Stimulated activated CD4-positive, alpha-beta T cell treated with anti-CD3 and anti-CD28 coated beads, Interleukin-2, amount 100 ng/mL, for 4 hours (primary cell): ENCODE measurements around the gene GREB1L.
"Not testable (repeated sequence)": the region's sequence is repeated elsewhere in the genome, so short reads cannot be mapped to it uniquely, and the experiment has no call there.

Experiments used
- DNase-seq: peaks from one replicate; pipeline ENCODE4 v3.0.0-alpha.2; 2020; ENCODE audit warnings: low read depth

The GREB1L gene

DNA sequence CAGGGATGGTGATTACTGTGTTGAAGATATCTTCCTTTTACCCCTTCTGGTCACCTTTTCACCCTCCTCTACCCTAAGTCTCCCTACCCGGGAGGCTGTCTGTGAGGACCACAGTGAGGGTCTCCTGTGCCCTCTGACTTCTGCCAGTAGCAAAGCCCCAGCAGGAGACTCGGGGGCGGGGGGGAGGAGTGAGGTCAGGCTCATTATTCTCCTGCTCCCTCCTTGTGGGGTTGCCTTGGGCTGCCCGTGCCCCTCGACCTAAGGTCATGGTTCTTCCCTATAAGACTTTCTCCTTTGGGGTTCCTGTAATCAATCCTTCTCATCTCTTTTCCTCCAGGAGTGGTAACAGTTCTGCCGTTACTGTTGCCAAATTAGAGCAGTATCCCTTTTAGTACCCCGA lies 65.5 kb downstream of the GREB1L start:
- no peak for DNase-seq

- no peak for DNase-seq
Measured at GRCh38 chr18:21309248-21309647, 67.2 kb downstream of the GREB1L start.

- not testable (repeated sequence) for DNase-seq
Measured at GRCh38 chr18:21311980-21312379, 69.9 kb downstream of the GREB1L start.

GRCh38 chr18:21313576-21313975 lies 71.5 kb downstream of the GREB1L start:
- no peak for DNase-seq

DNA sequence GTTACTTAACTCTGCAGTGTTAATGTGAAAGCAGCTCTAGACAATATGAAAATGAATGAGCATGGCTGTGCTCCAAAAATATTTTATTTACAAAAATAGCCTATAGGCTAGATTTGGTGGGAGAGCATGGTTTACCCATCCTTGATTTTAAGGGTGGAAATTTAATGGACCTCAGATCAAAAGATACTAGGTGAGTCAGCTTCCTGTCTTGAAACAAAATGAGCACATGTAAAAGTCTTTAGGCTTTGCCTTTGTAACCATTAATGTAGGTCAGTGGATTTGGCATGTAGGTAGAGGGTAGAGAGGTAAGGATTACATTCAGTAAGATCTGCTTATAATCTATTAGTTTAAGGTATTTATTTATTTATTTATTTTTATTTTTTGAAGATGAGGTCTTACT lies 72.7 kb downstream of the GREB1L start:
- DNase-seq: no peak

- not testable (repeated sequence) for DNase-seq
Measured at GRCh38 chr18:21315126-21315525, 73.1 kb downstream of the GREB1L start.

DNA sequence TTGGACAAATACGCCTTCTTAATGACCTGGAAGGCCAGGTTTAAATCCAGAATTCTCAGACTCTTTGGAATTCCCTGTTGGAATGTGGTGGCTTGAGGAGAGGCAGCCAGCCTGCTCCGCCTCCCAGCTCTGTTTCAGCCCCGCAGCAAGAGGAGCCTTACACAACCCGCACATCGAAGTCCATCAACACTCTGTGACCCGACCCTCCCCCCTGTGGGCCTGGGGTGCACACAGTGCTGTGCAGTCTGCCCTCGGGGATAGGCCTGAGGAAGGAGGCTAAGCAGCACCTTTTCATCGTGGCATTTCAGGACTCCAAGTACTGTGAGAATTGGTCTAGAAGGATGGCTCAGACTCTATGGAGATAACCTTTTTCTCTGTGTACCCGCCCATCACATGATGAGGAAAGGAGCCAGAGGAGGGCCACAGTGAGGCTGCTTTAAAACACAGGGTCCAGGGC lies 73.7 kb downstream of the GREB1L start:
- DNase-seq: no peak

DNA sequence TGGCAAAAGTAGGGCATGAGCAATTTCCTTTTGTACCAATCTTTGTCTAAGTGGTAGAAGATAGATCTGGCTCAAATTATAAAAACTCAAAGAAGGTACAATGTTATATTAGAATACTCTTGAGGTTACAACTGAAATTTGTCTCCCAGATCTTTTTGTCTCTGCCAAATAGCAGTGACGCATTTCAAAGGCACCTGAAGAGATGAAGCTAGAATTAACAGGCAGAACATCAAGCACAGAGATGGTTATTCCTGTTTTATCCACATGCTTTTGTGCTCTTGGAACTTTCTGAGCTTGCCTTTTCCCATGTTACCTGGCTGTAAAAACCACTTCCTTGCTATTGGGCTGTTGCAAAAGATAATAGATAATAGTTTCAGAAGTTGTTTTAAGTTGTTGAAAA lies 74.3 kb downstream of the GREB1L start:
- DNase-seq: no peak

GRCh38 chr18:21321711-21322110 lies 79.7 kb downstream of the GREB1L start:
- no peak for DNase-seq

GRCh38 chr18:21327101-21327500 lies 85.1 kb downstream of the GREB1L start:
- DNase-seq: no peak

DNA sequence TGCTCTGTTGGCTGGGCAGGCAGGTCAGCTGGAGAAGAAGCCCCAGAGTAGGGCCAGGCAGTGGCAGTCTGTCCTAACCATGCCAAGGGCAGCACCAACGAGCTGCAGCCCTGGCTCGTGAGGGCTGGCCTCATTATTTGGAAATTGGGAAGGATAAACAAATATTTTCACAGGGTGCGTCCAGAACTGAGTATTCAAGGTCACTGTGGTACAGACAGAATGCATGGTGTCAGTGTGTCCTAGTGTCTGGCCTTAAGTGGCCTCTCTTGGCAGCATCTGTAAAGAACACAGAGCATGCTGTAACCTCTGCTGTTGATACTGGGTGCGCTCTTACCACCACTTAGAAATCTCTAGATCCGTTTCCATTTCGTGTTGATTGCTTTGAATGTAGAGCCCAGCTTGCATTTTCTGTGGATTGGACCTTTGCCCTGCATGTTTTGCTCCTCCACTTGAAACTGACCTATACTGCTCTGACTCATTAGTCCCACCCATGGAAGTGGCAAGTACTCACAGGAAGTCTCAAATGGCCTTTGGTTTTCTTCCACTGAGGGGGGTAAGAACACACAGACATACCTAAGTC lies 88.2 kb downstream of the GREB1L start:
- no peak for DNase-seq

GRCh38 chr18:21331065-21331464 lies 89.0 kb downstream of the GREB1L start:
- DNase-seq: no peak

DNA sequence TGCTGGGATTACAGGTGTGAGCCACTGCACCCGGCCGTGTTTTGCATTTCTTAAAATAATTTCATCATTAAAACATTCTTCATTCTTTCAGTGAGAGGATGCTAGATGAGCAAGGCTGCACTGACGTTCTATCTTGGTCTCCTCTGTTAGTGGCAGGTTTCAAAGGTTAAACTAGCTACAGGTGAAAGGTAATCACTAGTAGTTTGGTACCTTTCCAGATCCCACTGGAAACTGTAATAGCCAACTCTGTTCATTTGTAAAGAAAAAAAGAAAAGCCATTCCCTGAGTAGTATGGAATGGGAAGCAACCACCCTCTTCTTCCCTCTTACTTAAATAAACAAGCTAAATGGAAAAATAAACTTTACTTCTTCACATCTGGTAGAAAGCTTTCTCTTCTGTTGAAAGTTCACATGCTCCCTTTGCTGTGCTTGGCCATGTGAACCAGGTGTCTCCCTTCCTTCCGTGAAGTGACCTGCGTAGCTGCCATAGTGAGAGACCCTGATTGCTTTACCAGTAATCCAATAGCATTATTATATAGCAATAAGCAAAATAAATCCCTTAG lies 94.0 kb downstream of the GREB1L start:
- no peak for DNase-seq

GRCh38 chr18:21336846-21337245 lies 94.8 kb downstream of the GREB1L start:
- DNase-seq: no peak

DNA sequence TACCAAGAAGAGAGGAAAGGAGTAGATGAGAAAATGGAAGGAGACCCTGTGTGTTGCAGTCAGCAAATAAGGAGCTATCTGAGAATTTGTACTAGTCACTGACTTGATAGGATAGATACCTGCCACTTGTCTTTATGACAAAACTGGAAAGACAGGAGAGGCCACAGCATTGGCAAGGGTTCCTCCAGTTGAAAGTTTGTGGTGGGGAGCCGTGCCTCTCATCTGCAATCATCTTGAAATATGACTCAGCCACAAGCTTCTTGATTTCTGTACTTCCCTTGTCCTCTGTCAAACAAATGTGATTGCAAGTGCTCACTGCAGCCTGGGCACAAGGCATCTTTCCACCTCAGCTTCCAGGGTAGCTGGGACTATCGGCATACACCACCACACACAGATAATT lies 99.1 kb downstream of the GREB1L start:
- DNase-seq: no peak

GRCh38 chr18:21342372-21342771 lies 100.3 kb downstream of the GREB1L start:
- DNase-seq: no peak

- no peak for DNase-seq
Measured at GRCh38 chr18:21344860-21345259, 102.8 kb downstream of the GREB1L start.

DNA sequence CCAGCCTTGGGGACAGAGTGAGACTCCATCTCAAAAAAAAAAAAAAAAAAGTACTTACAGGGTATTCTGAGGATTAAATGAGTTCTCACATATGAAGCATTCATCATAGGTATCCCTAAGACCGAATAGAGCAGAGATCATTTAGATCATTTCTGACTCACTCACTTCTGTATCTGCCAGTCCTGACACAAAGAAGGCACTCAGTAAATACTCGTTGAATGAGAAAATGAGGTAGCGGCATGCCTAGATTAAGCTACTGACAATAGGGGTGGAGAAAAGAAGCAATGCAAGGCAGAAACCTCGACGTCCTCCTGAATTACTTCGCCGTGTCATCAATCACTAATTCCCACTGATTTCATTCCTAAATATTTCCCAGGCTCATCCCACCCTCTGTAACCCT lies 103.8 kb downstream of the GREB1L start:
- no peak for DNase-seq

- no peak for DNase-seq
Measured at GRCh38 chr18:21359746-21360145, 117.7 kb downstream of the GREB1L start.

- DNase-seq: no peak
Measured at GRCh38 chr18:21361307-21361880, 119.4 kb downstream of the GREB1L start.

DNA sequence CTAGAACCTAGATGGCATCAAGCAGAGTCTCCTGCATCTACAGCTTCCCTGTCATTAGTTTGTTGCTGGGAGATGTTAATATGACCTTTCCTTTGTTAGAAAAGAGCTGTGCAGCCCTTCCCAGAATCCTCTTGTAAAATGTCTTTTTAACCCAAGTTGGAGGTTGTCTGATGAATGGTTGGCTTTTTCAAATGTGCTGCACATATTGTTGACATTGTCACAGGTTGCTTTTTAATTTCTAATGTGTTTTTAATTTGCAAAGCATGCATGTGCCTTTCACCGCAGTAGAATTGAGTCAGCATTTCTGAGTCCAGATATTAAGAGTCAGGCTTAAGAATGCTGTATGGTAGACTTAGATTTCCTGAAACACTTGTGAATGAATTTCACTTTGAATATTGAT lies 120.8 kb downstream of the GREB1L start:
- no peak for DNase-seq

DNA sequence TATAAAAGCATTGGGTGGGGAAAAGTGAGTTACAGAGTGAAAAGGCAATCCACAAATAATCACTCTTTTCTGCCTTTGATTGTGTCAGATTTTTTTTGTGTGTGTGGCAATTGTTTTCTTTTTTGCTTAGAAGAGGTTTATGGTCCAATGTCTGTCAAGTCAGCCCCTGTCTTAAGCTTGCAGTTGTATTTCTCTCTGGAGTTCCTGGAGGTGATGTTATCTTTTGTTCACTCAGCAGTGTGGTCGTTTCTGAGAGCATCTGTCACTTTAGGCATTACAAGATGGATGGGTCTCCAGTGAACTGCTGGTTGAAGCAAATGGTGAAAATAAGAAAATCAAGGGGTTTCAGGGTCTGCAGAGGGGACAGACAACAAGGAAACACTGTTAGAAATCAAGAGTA lies 121.3 kb downstream of the GREB1L start:
- DNase-seq: no peak

GRCh38 chr18:21364471-21364870 lies 122.4 kb downstream of the GREB1L start:
- no peak for DNase-seq

DNA sequence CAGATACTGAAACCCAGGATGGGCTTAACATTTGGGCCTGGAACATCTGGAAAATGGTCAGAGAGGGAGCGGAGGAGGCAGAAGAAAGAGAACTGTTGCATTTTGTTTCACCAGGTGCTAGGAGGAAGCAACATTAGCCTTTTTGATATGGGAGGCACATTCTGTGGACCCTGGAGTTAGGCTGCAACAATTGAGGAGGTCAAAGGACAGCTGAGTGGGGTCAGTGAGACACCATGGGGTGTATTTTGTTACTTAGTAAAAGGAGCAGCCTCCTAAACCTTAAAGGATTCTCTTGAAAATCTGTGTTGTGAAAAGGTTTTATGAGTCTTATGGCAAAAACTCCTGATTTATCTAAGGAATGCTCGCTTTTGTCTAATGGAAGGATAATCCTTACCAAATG lies 124.9 kb downstream of the GREB1L start:
- no peak for DNase-seq
